Ovary (tissue), 9 donors: Measurements from ENCODE around the gene CUL9. TPM values are rescaled to one million over a fixed set of nuclear protein-coding genes. Genes with fewer than 3 reads are reported as not detected.

Experiments used
- DNase-seq, 5 donors: peaks; one replicate each; pipeline ENCODE4 v3.0.0-alpha.2; 2019 to 2020
- H3K27ac ChIP-seq, 2 donors: fragments of 200-600 bp; one replicate each; pipeline versions ENCODE4 v1.5.1 to v1.8.0; 2019 to 2022
- H3K27me3 ChIP-seq: fragments of 200-600 bp; one replicate; pipeline ENCODE4 v1.8.0; 2022
- H3K36me3 ChIP-seq: fragments of 200-600 bp; sonication (generic); one replicate; pipeline ENCODE4 v1.5.1; 2019
- H3K4me1 ChIP-seq: one replicate; pipeline ENCODE4 v1.8.1; 2013; ENCODE audit warnings: mild to moderate bottlenecking, moderate library complexity; ENCODE audit not compliant: insufficient read depth
- H3K4me3 ChIP-seq: fragments of 200-600 bp; sonication (generic); one replicate; pipeline ENCODE4 v1.5.1; 2017
- H3K9me3 ChIP-seq, 2 donors: fragments of 200-600 bp in 1 of 2; sonication (generic) in 1 of 2; one replicate each; pipeline versions ENCODE4 v1.5.1 to v1.8.1; 2013 to 2019; ENCODE audit warnings: mild to moderate bottlenecking in 1 of 2, moderate library complexity in 1 of 2
- CTCF ChIP-seq, 3 donors: fragments of 450-650 bp in 2 of 3; fragments of 200-600 bp in 1 of 3; IDR thresholded peaks; one replicate each; pipeline versions ENCODE4 v1.5.1 to v1.8.0; 2016 to 2022; ENCODE audit warnings: antibody characterized with exemption in 3 of 3, mild to moderate bottlenecking in 1 of 3
- EP300 ChIP-seq: sonication (generic); formaldehyde crosslinking; IDR thresholded peaks from one replicate; pipeline ENCODE4 v1.6.1; 2017; ENCODE audit warnings: antibody characterized with exemption
- POLR2A ChIP-seq: fragments of 450-650 bp; IDR thresholded peaks from one replicate; pipeline ENCODE4 v1.6.1; 2017; ENCODE audit warnings: antibody characterized with exemption, mild to moderate bottlenecking, moderate library complexity
- WGBS, 3 donors: extraction: QIAGEN DNeasy Blood & Tissue Kit in 1 of 3; methylation state at CpG; one replicate each; pipeline versions ENCODE4 v1.1.5 to v1.1.7; 2013 to 2017; 5-methylcytosine and 5-hydroxymethylcytosine counted together
- intact Hi-C, 4 donors: fragments of 100-400 bp; cut with DNase I; formaldehyde crosslinking; loops; one replicate each; pipeline versions ENCODE4 v1.11.0 to v1.15.1; 2022 to 2023
- polyA plus RNA-seq, 2 donors: library from polyadenylated mRNA; stranded (reverse); fragments of 200-250 nt in 1 of 2; fragments of 350-450 nt in 1 of 2; fragmentation: Illumina TruSeq in 1 of 2; extraction: RNeasy Lipid Tissue Mini Kit (QIAGEN cat#74804) in 1 of 2; gene quantifications; one replicate each; pipeline ENCODE4 v1.2.3, GENCODE V29; 2013 to 2014
- total RNA-seq, 7 donors: library from RNA; depleted of rRNA in 2 of 7; stranded (reverse); fragments of >200 nt in 2 of 7; fragmentation: NEBNext Ultra II Directional in 3 of 7; extraction: Animal tissue kit (Norgen Biotek cat#: 25700) in 3 of 7; gene quantifications; one replicate each; pipeline versions ENCODE4 v1.1.0 to v1.2.4, GENCODE V29; 2016 to 2023
- donor health status: DM: no; HTN: no; CAD: no; lungs with moderate emphysema.
- donor health status: DM: no; HTN: no; CAD: no.
- donor health status: Bipolar disorder and iron deficiency.
- donor health status: DM: yes; HTN: yes; CAD: no.
- donor health status: DM: no; HTN: no; CAD: no.
- donor health status: DM: yes; HTN: yes; CAD: no.

Gene CUL9
- total and polyA plus RNA-seq, 9 donors: 15.9 to 44.5 (median 30.0) TPM

DNA sequence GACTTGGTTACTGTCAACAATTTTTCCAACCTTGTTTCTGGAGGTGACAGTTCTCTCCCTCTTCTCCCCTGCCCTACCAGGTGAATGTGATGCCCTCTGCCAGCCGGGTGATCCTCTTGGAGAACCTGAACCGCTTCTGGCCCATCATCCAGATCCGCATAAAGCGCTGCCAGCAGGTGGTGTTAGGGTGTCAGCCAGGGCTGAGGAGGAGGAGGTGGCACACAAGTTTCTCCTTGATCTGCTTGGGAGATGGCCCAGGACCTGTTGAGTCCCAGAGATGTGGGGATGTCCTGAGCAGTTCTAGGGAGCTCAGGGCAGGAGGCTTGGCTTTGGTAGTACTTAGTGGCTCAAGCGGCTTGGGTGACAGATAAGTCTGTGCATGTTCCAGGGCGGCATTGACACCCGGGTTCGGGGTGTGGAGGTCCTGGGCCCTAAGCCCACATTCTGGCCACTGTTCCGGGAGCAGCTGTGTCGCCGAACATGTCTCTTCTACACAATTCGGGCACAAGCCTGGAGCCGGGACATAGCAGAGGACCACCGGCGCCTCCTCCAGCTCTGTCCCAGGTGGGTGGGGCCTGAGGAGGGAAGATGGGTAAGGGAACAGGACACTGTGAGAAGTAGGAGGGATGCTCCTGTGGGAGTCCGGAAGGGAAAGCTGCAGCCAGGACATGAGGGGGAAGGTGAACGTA lies 21.2 kb downstream of the CUL9 start:
- Histone ChIP-seq H3K27me3 (no peaks in the 10 kb centered on the region), H3K27ac (no peak overlapping the region), H3K36me3 (no peaks in the 10 kb centered on the region), H3K9me3 (no peaks in the 10 kb centered on the region), H3K4me3 (no peak overlapping the region), H3K4me1 (no peaks in the 10 kb centered on the region)
- DNase-seq: peak in 1 of 5 donors; percentile 16
- WGBS, 3 donors: 86 to 87% (median 87%) methylated on average over 17 of the region's 17 CpGs
- TF ChIP-seq POLR2A: no peak
- no peak for TF ChIP-seq EP300
- no peak for TF ChIP-seq CTCF (IDR thresholded peaks at IDR 0.05)
- intact Hi-C loops: no loop called here

DNA sequence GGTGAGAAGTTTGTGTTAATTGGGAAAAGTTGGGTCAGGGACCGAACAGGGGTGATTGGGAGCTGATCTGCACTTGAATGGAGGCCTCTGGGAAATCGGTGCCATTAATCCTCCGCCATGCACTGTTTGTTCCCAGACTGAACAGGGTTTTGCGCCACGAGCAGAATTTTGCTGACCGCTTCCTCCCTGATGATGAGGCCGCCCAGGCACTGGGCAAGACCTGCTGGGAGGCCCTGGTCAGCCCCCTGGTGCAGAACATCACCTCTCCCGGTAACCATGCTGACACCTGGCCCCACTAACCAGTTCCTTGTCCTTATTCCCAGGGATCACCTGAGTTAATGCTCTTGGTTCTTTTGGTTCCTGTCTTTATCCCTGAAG lies 21.7 kb downstream of the CUL9 start:
- TF ChIP-seq POLR2A (no peak), CTCF (IDR thresholded peaks at IDR 0.05) (no peak), EP300 (no peak)
- Histone ChIP-seq H3K4me1 (no peaks in the 10 kb centered on the region), H3K27ac (no peak overlapping the region), H3K9me3 (no peaks in the 10 kb centered on the region), H3K36me3 (no peaks in the 10 kb centered on the region), H3K27me3 (no peaks in the 10 kb centered on the region), H3K4me3 (no peak overlapping the region)
- WGBS, 3 donors: 90 to 95% (median 90%) methylated on average over 8 of the region's 8 CpGs
- intact Hi-C loops: no loop called here
- DNase-seq: peak in 1 of 5 donors; percentile 8

DNA sequence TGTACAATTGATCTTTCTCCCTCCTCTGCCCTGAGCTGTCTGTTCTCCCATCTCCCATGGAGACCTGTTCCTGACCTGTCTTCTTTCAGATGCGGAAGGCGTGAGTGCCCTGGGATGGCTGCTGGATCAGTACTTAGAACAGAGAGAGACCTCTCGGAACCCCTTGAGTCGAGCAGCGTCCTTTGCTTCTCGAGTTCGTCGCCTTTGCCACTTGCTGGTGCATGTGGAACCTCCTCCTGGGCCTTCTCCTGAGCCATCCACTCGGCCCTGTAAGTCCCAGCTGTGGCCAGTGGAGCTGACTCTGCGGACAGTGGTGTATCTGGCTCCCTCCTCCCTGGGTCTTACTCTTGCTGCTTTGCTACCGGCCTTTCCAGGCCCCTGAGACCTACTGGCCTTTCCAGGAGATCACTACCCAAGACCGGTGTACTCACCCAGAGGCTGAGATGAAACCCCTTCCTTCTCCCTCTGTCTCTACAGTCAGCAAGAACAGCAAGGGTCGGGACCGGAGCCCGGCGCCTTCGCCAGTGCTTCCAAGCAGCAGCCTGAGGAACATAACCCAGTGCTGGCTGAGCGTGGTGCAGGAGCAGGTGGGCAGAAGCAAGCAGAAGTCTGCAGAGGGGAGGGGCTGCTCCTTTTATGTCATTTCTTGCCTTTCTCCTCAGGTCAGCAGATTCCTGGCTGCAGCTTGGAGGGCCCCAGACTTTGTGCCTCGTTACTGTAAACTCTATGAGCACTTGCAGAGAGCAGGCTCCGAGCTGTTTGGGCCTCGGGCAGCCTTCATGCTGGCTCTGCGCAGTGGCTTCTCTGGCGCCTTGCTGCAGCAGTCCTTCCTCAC lies 22.5 kb downstream of the CUL9 start:
- no peaks in the 10 kb centered on the region for H3K4me1 ChIP-seq
- 93 to 94% (median 93%) methylated on average over 23 of the region's 23 CpGs for WGBS, 3 donors
- intact Hi-C loops: no loop called here
- DNase-seq: peak in 1 of 5 donors; percentile 14
- H3K36me3 ChIP-seq: no peaks in the 10 kb centered on the region
- TF ChIP-seq EP300: no peak
- TF ChIP-seq CTCF (IDR thresholded peaks at IDR 0.05): no peak
- TF ChIP-seq POLR2A: no peak
- H3K4me3 ChIP-seq: no peak overlapping the region
- H3K27ac ChIP-seq: no peak overlapping the region
- H3K27me3 ChIP-seq: no peaks in the 10 kb centered on the region
- no peaks in the 10 kb centered on the region for H3K9me3 ChIP-seq

DNA sequence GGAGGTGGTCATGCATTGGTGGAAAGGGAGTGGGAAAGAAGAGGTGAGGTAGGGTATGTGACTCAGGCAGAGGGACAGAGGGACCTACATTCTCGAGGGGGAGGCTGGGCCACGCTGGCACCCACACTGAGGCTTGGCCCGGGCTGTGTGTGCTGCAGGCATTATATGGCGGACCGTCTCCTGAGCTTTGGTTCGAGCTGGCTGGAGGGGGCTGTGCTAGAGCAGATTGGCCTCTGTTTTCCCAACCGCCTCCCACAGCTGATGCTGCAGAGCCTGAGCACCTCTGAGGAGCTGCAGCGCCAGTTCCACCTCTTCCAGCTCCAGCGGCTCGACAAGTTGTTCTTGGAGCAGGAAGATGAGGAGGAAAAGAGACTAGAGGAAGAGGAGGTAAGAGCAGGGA lies 23.9 kb downstream of the CUL9 start:
- DNase-seq: peak in 1 of 5 donors; percentile 7
- H3K4me3 ChIP-seq: no peak overlapping the region
- H3K27ac ChIP-seq: no peak overlapping the region
- H3K27me3 ChIP-seq: no peaks in the 10 kb centered on the region
- 92 to 95% (median 95%) methylated on average over 10 of the region's 10 CpGs for WGBS, 3 donors
- no peaks in the 10 kb centered on the region for H3K36me3 ChIP-seq
- no peaks in the 10 kb centered on the region for H3K9me3 ChIP-seq
- intact Hi-C loops: no loop called here
- H3K4me1 ChIP-seq: no peaks in the 10 kb centered on the region
- TF ChIP-seq EP300 (no peak), CTCF (IDR thresholded peaks at IDR 0.05) (no peak), POLR2A (no peak)
